ENCODE measurements around the gene NINL. TPM values are rescaled to one million over a fixed set of nuclear protein-coding genes. Genes with fewer than 3 reads are reported as not detected.

The NINL gene
- total and polyA plus RNA-seq, 2 of the 8 experiments (the other 6 are each of a cell fraction or from before 2014, with no cell fraction given): 15.3 to 30.0 TPM

DNA sequence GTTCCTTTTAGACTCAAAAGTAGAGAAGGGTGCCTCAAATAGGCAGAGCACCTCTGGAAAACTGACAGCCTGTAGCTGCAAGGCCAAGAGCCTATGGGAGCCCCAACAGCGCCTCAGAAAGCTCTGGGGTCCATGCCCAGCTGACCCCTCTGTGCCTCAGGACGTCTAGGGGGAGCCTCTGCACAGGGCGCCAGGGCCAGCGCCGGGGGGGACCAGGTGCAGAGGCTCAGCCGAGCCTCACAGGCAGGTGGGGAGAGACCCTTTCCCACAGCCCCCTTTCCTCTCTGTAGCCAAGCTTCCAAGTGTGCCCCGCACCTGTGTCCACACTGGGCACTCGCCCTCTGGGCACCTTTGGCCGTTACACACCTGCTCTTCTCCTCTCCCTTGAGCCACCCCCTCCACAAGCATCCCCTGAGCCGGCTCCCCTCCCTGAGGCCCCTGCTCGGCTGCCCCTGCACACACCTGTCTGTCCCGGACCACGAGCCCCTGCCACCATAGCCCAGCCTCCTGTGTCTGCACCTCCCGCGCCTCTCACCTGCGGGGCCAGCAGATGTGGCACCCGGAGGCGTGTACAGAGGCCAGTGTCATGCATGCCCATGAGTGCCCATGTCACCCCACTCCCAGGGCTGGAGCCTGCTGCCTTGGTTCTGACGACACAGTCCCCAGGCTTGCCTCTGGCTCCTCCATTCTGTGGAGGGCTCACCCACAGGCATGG, 124.6 kb downstream of the NINL start (continued):
- TF ChIP-seq CBX5 (IDR thresholded peaks at IDR 0.05; ENCODE audit: low read depth, low read length) (no peak), BRCA1 (IDR thresholded peaks at IDR 0.05; ENCODE audit: low read depth, low read length) (no peak), TCF12 (IDR thresholded peaks at IDR 0.05; ENCODE audit: low read depth, low read length) (no peak)
